ENCODE measurements around the gene TLL2.

The TLL2 gene

DNA sequence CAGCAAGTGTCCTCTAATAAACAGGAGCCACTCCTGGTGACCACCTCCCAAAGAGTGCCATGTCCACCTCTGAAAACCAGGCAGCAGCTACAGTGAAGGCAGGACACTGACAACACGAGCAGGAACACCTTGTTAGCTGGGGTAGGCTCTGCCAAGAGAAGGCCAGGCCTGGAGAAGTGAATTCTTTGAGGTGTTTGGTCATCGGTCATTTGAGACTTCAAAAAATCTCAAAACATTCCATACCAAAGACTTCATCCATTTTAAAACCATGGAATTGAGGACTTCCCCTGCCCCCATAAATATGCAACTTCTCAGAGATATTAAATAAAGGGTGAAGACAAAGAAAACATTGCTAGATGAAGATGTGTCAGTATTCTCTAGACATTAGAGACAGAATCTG is 126.6 kb downstream of the TLL2 start:
- no peak for DNase-seq

DNA sequence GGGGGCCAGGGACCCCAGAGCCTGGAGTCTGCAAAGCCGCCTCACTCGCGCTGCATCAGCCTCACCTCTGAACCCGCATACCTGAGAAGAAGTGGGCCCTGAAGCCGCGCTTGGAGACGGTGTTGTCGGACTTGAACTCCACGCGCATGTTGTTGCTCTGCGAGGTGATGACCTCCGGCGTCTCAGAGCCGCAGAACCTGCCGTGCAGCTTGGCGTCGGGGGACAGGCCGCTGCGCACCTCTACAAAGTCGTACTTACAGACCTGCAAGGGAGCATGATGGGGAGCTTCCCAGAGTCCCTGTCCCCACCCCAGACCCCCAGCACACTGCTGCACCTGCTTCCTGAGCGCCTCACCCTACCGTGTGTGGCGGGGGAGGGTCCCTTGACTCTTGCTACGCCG is 129.2 kb downstream of the TLL2 start:
- no peak for DNase-seq

DNA sequence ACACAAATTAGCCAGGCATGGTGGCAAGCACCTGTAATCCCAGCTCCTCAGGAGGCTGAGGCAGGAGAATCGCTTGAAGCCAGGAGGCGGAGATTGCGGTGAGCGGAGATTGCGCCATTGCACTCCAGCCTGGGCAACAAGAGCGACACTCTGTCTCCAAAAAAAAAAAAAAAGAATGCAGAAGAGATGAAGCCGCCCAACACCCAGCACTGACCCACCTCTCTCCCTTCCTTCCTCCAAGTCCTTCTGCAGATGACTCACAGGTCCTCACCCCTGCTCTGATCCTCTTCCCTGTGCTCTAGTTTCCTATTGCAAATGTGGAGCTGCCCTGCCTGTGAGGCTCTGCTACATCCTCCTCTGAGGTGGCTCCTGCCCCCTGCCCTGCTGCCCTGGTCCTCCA is 132.9 kb downstream of the TLL2 start:
- DNase-seq: no peak

GRCh38 chr10:96379758-96380157 is 134.0 kb downstream of the TLL2 start:
- no peak for DNase-seq

- DNase-seq: no peak
Observed at GRCh38 chr10:96378741-96379140, 135.0 kb downstream of the TLL2 start.

GRCh38 chr10:96377816-96378294 is 135.9 kb downstream of the TLL2 start:
- no peak for DNase-seq

DNA sequence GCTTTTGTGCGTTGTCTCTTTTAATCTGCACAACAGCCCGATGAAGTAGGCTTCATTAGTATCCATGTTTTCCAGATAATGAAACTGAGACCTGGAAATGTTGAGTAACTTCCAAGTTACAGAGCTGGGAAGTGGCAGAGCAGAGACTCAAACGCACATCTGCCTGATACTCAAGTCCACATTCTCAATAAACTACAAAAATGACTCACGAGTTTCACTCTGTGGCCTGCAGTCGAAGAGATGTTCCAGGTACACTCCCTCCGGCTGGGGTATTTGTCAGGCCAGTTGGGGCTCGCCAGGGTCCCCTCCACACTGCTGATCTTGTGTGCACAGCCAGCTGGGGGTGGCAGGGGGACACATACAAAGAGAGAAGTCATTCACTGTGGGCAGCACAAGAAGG is 137.2 kb downstream of the TLL2 start:
- no peak for DNase-seq

- peak; percentile 48 for DNase-seq
Observed at GRCh38 chr10:96374985-96375830, 138.5 kb downstream of the TLL2 start.

- DNase-seq: no peak
Observed at GRCh38 chr10:96374639-96374984, 139.1 kb downstream of the TLL2 start.

GRCh38 chr10:96374004-96374403 is 139.7 kb downstream of the TLL2 start:
- DNase-seq: no peak

GRCh38 chr10:96371356-96371755 is 142.4 kb downstream of the TLL2 start:
- no peak for DNase-seq

- DNase-seq: peak; percentile 15
Observed at GRCh38 chr10:96370584-96371157, 143.1 kb downstream of the TLL2 start.

GRCh38 chr10:96369890-96370583 is 143.7 kb downstream of the TLL2 start:
- no peak for DNase-seq

DNA sequence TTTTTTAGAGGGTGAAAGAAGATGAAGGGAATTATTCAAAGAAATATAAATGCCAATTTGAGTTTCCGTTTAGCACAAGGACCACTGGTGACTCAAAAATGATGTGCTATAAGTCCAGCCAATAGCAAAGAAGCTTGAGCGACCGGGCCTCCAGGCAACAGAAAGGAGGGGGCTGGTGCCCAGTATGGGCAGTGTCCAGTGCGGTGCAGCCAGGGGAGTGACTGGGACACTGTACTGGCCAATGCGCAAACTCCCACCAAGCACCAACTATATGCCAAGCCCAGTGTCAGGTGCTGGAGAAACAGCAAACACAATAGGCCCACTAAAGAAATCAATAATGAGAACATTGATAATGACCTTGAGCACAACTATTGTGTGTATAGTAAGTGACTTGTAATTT is 144.8 kb downstream of the TLL2 start:
- no peak for DNase-seq

DNA sequence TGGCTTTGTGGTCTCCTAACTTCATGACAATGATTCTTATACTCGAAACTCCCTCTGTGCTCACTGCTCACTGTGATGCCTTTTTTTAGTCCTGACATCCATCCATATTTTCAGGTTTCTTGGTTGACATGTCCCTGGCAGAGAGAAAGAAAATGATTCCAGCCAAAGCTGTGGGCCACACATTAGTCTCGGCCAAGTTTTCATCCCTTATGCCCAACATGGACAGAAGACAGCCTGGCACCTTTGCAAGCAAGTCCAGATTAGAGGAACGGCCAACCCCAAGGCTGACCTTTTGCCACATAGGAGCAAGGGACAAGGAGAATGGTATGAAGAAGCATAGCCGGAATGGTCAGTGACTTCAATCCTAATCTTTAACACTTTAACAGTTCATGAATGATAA is 146.3 kb downstream of the TLL2 start:
- DNase-seq: no peak

- no peak for DNase-seq
Observed at GRCh38 chr10:96366508-96366907, 147.2 kb downstream of the TLL2 start.

GRCh38 chr10:96365571-96365970 is 148.2 kb downstream of the TLL2 start:
- DNase-seq: no peak

DNA sequence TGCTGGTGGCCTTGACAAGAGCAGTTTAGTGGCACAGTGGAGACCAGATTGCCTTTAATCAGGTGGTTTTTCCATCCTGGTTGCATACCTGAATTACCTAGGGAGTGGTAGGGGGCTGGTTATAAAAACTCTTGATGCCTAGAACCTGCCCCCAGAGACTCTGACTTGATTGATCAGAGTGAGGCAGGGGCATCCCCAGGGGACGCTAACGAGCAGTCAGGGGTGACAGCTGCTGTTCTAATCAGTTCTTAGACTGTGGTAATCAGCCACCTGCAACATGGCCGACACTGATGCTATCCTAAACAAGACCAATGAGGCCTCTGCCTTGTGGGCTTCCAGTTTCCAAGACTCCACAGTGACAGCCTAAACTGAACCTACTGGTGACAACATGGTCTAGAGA is 153.0 kb downstream of the TLL2 start:
- no peak for DNase-seq

GRCh38 chr10:96360331-96360730 is 153.4 kb downstream of the TLL2 start:
- no peak for DNase-seq

GRCh38 chr10:96359616-96360015 is 154.1 kb downstream of the TLL2 start:
- DNase-seq: no peak

DNA sequence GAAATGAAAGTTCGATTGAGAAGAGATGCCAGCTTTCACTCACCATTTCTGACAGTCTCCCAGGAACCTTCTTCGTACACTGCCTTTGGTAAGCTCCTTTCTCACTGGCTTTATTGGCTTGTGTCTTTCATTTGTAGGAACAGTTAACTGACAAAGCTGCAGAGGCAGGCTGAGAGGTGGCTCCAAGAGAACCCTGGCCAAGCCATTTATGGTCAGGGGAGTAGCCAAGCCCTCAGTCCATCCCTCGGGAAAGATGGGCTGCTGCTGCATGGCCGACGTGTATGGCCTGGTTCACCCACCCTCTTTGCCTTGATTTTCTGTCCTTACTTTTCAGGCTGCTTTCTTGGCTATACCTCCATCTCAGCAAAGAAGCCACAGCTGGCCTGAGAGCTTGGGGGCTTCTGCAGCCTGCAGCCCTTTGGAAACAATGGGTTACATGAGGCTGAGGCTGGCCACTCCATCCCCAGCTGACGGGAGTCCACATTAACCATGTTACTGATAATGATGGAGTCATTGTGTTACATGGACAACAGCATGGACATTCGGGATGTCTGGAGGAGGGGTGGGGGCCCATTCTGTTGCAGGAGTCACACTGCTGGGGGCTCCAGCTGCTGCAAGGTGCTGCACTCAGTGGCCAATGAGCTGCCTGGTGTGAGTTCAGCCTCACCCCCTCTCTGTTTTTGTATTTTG is 154.7 kb downstream of the TLL2 start, which contains the start of gene OPALIN:
TSS of gene OPALIN (minus strand) at position 152 of the 690 bp plus-strand sequence. CDS start at position 46, 106 bp downstream.
- no peak for DNase-seq

DNA sequence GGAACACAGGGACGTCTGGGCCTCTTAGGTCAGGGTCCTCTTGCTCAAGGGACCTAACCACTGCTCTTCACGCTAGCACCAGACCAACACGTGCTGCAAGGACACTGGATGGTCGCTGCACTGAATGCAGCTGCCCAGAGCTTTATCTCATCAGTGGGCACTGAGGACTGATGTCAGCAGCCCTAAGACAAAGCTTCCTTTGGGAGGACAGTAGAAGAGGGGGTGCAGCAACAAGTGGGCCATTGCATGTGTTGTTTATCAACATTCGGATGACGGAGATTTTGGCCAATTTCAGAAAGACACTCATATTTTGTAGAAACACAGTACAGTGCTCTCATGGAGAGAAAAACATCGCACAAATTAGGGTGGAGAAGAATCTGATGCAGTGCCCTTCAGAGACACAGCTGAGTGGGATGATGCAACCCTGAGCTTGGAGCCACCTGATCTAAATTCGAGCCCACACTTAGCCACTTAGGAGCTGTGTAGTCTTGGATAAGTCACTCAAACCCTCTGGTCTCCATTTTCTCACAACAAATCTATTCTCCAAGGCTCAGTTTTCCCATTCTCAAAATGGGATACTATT is 156.6 kb downstream of the TLL2 start:
- no peak for DNase-seq

DNA sequence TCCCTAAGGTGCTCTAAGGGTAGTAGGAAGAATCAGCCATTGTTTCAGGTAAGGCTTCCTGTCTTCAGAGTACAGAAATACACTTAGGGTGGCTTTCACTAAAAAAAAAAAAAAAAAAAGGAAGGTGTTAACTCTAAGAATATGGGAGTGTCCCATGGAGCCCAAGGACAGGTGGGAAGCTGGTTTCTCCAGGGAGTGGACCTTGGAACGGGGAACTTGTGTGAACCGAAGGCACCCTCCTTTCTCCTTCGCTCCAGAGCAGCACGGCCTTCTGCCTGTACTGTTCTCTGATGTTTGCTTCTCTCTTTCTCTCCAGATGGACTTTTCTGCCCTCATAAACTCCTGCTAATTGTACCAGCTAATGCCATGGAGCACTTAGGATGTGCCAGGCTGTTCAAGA is 161.1 kb downstream of the TLL2 start:
- no peak for DNase-seq

Data from central memory CD4-positive, alpha-beta T cell (primary cell).